IMR-90 (cell line): ENCODE measurements around the gene NOL9.

Source experiments
- BHLHE40 ChIP-seq: fragments of 150-350 bp; IDR thresholded peaks from 2 replicates; pipeline ENCODE4 v1.6.1; 2016; ENCODE audit warnings: mild to moderate bottlenecking, low read depth, low read length
- POLR2A ChIP-seq: IDR thresholded peaks from 2 replicates; pipeline ENCODE4 v1.6.1; 2012; ENCODE audit warnings: mild to moderate bottlenecking, low read depth, low read length
- RFX5 ChIP-seq: IDR thresholded peaks from 2 replicates; pipeline ENCODE4 v1.8.0; 2012; ENCODE audit warnings: low read depth, mild to moderate bottlenecking, low read length, moderate library complexity
- SMC3 ChIP-seq: fragments of 150-350 bp; IDR thresholded peaks from 2 replicates; pipeline ENCODE4 v1.6.1; 2016; ENCODE audit warnings: low read depth, mild to moderate bottlenecking, antibody characterized with exemption, low read length, moderate library complexity
- TF ChIP-seq, protein P1 (sequence below): conservative IDR thresholded peaks from 2 replicates; pipeline ENCODE4 v1.5.1; 2012; ENCODE audit warnings: mild to moderate bottlenecking, low read depth, low read length, improper control_type of control experiment

DNA sequence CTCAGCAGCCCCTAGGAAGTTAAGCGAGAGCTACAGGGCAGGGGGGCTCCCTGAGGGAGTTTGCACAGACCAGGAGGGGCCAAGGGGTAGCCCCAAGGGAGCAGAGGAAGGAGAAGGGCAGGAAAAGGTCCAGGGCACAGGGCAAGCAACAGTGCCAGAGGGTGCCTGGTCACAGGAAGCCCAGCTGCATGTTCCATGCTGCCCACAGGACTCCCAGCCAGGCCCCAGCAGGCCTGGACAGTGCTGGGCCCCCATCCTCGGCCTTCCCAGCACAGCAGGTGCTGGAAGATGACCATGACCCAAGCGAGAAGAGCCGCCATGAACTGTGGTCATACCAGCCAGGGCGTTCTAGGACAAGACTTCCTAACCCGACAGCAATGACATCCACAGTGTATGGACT, 37.3 kb upstream of the NOL9 start:
- TF ChIP-seq POLR2A (no peak), RFX5 (no peak), SMC3 (no peak), BHLHE40 (no peak)
- TF ChIP-seq, protein P1, sequence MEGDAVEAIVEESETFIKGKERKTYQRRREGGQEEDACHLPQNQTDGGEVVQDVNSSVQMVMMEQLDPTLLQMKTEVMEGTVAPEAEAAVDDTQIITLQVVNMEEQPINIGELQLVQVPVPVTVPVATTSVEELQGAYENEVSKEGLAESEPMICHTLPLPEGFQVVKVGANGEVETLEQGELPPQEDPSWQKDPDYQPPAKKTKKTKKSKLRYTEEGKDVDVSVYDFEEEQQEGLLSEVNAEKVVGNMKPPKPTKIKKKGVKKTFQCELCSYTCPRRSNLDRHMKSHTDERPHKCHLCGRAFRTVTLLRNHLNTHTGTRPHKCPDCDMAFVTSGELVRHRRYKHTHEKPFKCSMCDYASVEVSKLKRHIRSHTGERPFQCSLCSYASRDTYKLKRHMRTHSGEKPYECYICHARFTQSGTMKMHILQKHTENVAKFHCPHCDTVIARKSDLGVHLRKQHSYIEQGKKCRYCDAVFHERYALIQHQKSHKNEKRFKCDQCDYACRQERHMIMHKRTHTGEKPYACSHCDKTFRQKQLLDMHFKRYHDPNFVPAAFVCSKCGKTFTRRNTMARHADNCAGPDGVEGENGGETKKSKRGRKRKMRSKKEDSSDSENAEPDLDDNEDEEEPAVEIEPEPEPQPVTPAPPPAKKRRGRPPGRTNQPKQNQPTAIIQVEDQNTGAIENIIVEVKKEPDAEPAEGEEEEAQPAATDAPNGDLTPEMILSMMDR, result no peak
